HCT116 (cell line): ENCODE data around the gene ARHGEF39. TPM values are rescaled to one million over a fixed set of nuclear protein-coding genes. Genes with fewer than 3 reads are reported as not detected.

Experiments used
- ATAC-seq: fragments of 200-7000 bp; cut with Tn5 transposase; 2 replicates; pipeline ENCODE4 v1.9.1; 2020; ENCODE audit warnings: mild to moderate bottlenecking, moderate library complexity
- BruUV-seq: library from RNA; stranded (reverse); fragments of 400-500 nt; replicated peaks from 2 replicates; lab custom pipeline; 2021; lab: Mats Ljungman, UMichigan
- CTCF ChIA-PET: fragments of 300-600 bp; sonication (Branson Sonifier 250); formaldehyde crosslinking; loops from one replicate; lab custom pipeline; 2021; ENCODE audit warnings: antibody characterized with exemption; lab: Charles Lee
- POLR2A ChIA-PET: fragments of 300-600, 350-600 bp; sonication (Branson Sonifier 250); formaldehyde crosslinking; loops from one replicate; lab custom pipeline; 2021; ENCODE audit warnings: antibody characterized with exemption; lab: Charles Lee
- RAD21 ChIA-PET, 2 experiments: fragments of 300-600 bp; sonication (Branson Sonifier 250); formaldehyde crosslinking; loops; one replicate each; lab custom pipeline; 2023; ENCODE audit warnings: low total read pairs in 2 of 2; ENCODE audit not compliant: uncharacterized antibody in 2 of 2, unreplicated experiment in 2 of 2, low non-redundant PET in 1 of 2; lab: Charles Lee
- DNase-seq: peaks from one replicate; pipeline ENCODE4 v3.0.0-alpha.2; 2010; ENCODE audit warnings: low read depth, low spot score
- H2AFZ ChIP-seq: fragments of 200-600 bp; shearing (Covaris generic), sonication (generic); 2 replicates; pipeline ENCODE4 v1.6.1; 2017; ENCODE audit warnings: low read depth, mixed run types, mixed read lengths, antibody characterized with exemption, low read length; ENCODE audit not compliant: poor library complexity, severe bottlenecking
- H3K27ac ChIP-seq: 2 replicates; pipeline ENCODE4 v1.5.1; 2012; ENCODE audit warnings: low read depth, low read length
- H3K27me3 ChIP-seq: fragments of 200-600 bp; sonication (generic); 2 replicates; pipeline ENCODE4 v1.6.1; 2016; ENCODE audit warnings: mixed run types, low read length, mixed read lengths; ENCODE audit not compliant: insufficient read depth
- H3K36me3 ChIP-seq, 2 experiments: fragments of 200-500 bp in 1 of 2; fragments of 200-600 bp in 1 of 2; sonication (Bioruptor generic) in 1 of 2; sonication (generic) in 1 of 2; 2 replicates each; pipeline versions ENCODE4 v1.5.1 to v1.6.1; 2014 to 2016; ENCODE audit warnings: low read length in 2 of 2, inconsistent platforms in 1 of 2, mixed read lengths in 1 of 2, mixed run types in 1 of 2; ENCODE audit not compliant: insufficient read depth in 2 of 2, control insufficient read depth in 1 of 2
- H3K4me1 ChIP-seq, 2 experiments: fragments of 200-600 bp in 1 of 2; sonication (generic) in 1 of 2; 2 replicates each; pipeline versions ENCODE4 v1.5.1 to v1.6.1; 2012 to 2017; ENCODE audit warnings: low read length in 2 of 2, inconsistent platforms in 1 of 2, mild to moderate bottlenecking in 1 of 2, mixed read lengths in 1 of 2, mixed run types in 1 of 2, moderate library complexity in 1 of 2; ENCODE audit not compliant: insufficient read depth in 2 of 2, control insufficient read depth in 1 of 2
- H3K4me2 ChIP-seq: fragments of 200-600 bp; sonication (generic); 2 replicates; pipeline ENCODE4 v1.6.1; 2017; ENCODE audit warnings: mixed run types, low read length, mixed read lengths
- H3K4me3 ChIP-seq, 2 experiments: fragments of 200-600 bp in 1 of 2; sonication (generic) in 1 of 2; replicated peaks in 1 of 2; 2 replicates each; pipeline ENCODE4 v1.5.1; 2011 to 2016; ENCODE audit warnings: low read length in 2 of 2, control low read depth in 1 of 2, low read depth in 1 of 2, mild to moderate bottlenecking in 1 of 2, mixed read lengths in 1 of 2, mixed run types in 1 of 2
- H3K79me2 ChIP-seq: fragments of 200-600 bp; sonication (generic); 2 replicates; pipeline ENCODE4 v1.6.1; 2017; ENCODE audit warnings: mild to moderate bottlenecking, mixed run types, low read length, moderate library complexity, mixed read lengths; ENCODE audit not compliant: insufficient read depth
- H3K9ac ChIP-seq: fragments of 200-600 bp; sonication (generic); 2 replicates; pipeline ENCODE4 v1.6.1; 2016; ENCODE audit warnings: low read length, mixed read lengths
- H3K9me2 ChIP-seq: fragments of 200-600 bp; sonication (generic), shearing (Covaris generic); 2 replicates; pipeline ENCODE4 v1.6.1; 2017; ENCODE audit warnings: mixed run types, mild to moderate bottlenecking, moderate library complexity; ENCODE audit not compliant: insufficient read depth
- H3K9me3 ChIP-seq, 2 experiments: fragments of 200-500 bp in 1 of 2; fragments of 200-600 bp in 1 of 2; sonication (Bioruptor generic) in 1 of 2; sonication (generic) in 1 of 2; 2 replicates each; pipeline ENCODE4 v1.6.1; 2014 to 2017; ENCODE audit warnings: low read length in 2 of 2, mixed read lengths in 2 of 2, inconsistent platforms in 1 of 2, low read depth in 1 of 2, mild to moderate bottlenecking in 1 of 2, mixed run types in 1 of 2, moderate library complexity in 1 of 2; ENCODE audit not compliant: control insufficient read depth in 1 of 2, insufficient read depth in 1 of 2
- H4K20me1 ChIP-seq: fragments of 200-600 bp; sonication (generic), shearing (Covaris generic); 2 replicates; pipeline ENCODE4 v1.6.1; 2017; ENCODE audit warnings: mixed run types, mild to moderate bottlenecking, moderate library complexity; ENCODE audit not compliant: insufficient read depth
- CBX3 ChIP-seq: IDR thresholded peaks from 2 replicates; pipeline ENCODE4 v1.6.1; 2012; ENCODE audit warnings: low read depth
- CEBPB ChIP-seq: IDR thresholded peaks from 2 replicates; pipeline ENCODE4 v1.6.1; 2012; ENCODE audit warnings: low read depth
- EGR1 ChIP-seq: IDR thresholded peaks from 2 replicates; pipeline ENCODE4 v1.6.1; 2012; ENCODE audit warnings: low read depth
- EZH2 ChIP-seq: fragments of 200-600 bp; sonication (generic); IDR thresholded peaks from 2 replicates; pipeline ENCODE4 v1.6.1; 2017; ENCODE audit warnings: antibody characterized with exemption, mixed run types
- EZH2phosphoT487 ChIP-seq: fragments of 200-600 bp; IDR thresholded peaks from 2 replicates; pipeline ENCODE4 v1.6.1; 2018; ENCODE audit warnings: antibody characterized with exemption, borderline replicate concordance
- FOSL1 ChIP-seq: IDR thresholded peaks from 2 replicates; pipeline ENCODE4 v1.6.1; 2012; ENCODE audit warnings: low read depth
- JUND ChIP-seq: IDR thresholded peaks from 2 replicates; pipeline ENCODE4 v1.6.1; 2012
- POLR2A ChIP-seq: IDR thresholded peaks from 2 replicates; pipeline ENCODE4 v1.7.0; 2011; ENCODE audit warnings: borderline replicate concordance; ENCODE audit not compliant: insufficient read depth, insufficient read length; ENCODE audit errors: extremely low read depth
- RAD21 ChIP-seq: IDR thresholded peaks from 2 replicates; pipeline ENCODE4 v1.6.1; 2012; ENCODE audit warnings: low read depth, mild to moderate bottlenecking
- SIN3A ChIP-seq: IDR thresholded peaks from 2 replicates; pipeline ENCODE4 v1.6.1; 2012; ENCODE audit warnings: low read depth
- SP1 ChIP-seq: IDR thresholded peaks from 2 replicates; pipeline ENCODE4 v1.6.1; 2012; ENCODE audit warnings: low read depth
- SRF ChIP-seq: IDR thresholded peaks from 2 replicates; pipeline ENCODE4 v1.6.1; 2012; ENCODE audit warnings: low read depth
- TCF7L2 ChIP-seq: IDR thresholded peaks from 2 replicates; pipeline ENCODE4 v1.7.0; 2011; ENCODE audit warnings: borderline replicate concordance, inconsistent platforms; ENCODE audit not compliant: insufficient read depth, insufficient read length; ENCODE audit errors: extremely low read depth
- YY1 ChIP-seq: IDR thresholded peaks from 2 replicates; pipeline ENCODE4 v1.6.1; 2011; ENCODE audit warnings: low read length, low read depth, moderate library complexity, mild to moderate bottlenecking; ENCODE audit not compliant: insufficient replicate concordance; ENCODE audit errors: extremely low read depth
- ZFX ChIP-seq: fragments of 450-650 bp; IDR thresholded peaks from 2 replicates; pipeline ENCODE4 v1.6.1; 2017
- intact Hi-C: fragments of 100-400 bp; cut with micrococcal nuclease; formaldehyde crosslinking; loops from 2 replicates; pipeline ENCODE4 v1.10.0; 2022
- total RNA-seq: library from RNA; stranded (reverse); gene quantifications from one replicate; pipeline ENCODE4 v1.2.1, GENCODE V29; 2021; ENCODE audit not compliant: unreplicated experiment
- TF ChIP-seq, protein P1 (sequence below): IDR thresholded peaks from 2 replicates; pipeline ENCODE4 v1.6.1; 2011; ENCODE audit warnings: mild to moderate bottlenecking, low read length, moderate library complexity; ENCODE audit not compliant: insufficient replicate concordance; ENCODE audit errors: extremely low read depth
- TF ChIP-seq, protein P2 (sequence below): IDR thresholded peaks from 2 replicates; pipeline ENCODE4 v1.6.1; 2012

The ARHGEF39 gene
- total RNA-seq, 1 experiment from 2014 or later: 29.8 TPM

DNA sequence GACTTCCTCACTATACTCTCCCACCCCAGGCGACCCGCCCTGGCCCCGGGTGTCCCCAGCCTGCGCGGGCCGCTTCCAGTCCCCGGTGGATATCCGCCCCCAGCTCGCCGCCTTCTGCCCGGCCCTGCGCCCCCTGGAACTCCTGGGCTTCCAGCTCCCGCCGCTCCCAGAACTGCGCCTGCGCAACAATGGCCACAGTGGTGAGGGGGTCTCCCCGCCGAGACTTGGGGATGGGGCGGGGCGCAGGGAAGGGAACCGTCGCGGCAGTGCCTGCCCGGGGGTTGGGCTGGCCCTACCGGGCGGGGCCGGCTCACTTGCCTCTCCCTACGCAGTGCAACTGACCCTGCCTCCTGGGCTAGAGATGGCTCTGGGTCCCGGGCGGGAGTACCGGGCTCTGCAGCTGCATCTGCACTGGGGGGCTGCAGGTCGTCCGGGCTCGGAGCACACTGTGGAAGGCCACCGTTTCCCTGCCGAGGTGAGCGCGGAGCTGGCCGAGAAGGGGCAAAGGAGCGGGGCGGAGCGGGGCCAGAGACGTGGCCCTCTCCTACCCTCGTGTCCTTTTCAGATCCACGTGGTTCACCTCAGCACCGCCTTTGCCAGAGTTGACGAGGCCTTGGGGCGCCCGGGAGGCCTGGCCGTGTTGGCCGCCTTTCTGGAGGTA lies 10.9 kb upstream of the ARHGEF39 start:
- Histone ChIP-seq H4K20me1 (no peaks in the 10 kb centered on the region), H3K4me3 (no peak overlapping the region), H2AFZ (no peak overlapping the region), H3K4me1 (peaks cover 0 to 11% of the 10 kb centered on the region in 2 experiments; a peak in 2 of 4 replicates), H3K27me3 (no peaks in the 10 kb centered on the region), H3K4me2 (no peak overlapping the region), H3K36me3 (no peaks in the 10 kb centered on the region), H3K9me2 (no peaks in the 10 kb centered on the region), H3K27ac (no peak overlapping the region), H3K9ac (no peak overlapping the region), H3K79me2 (no peaks in the 10 kb centered on the region), H3K9me3 (no peaks in the 10 kb centered on the region)
- ChIA-PET POLR2A (no interaction called here), RAD21 (no interaction called here), CTCF (no interaction called here)
- ATAC-seq (no peak), DNase-seq (no peak)
- intact Hi-C loops: no loop called here
- BruUV-seq: no TSS peak
- no peak for TF ChIP-seq EGR1
- TF ChIP-seq, protein P1, sequence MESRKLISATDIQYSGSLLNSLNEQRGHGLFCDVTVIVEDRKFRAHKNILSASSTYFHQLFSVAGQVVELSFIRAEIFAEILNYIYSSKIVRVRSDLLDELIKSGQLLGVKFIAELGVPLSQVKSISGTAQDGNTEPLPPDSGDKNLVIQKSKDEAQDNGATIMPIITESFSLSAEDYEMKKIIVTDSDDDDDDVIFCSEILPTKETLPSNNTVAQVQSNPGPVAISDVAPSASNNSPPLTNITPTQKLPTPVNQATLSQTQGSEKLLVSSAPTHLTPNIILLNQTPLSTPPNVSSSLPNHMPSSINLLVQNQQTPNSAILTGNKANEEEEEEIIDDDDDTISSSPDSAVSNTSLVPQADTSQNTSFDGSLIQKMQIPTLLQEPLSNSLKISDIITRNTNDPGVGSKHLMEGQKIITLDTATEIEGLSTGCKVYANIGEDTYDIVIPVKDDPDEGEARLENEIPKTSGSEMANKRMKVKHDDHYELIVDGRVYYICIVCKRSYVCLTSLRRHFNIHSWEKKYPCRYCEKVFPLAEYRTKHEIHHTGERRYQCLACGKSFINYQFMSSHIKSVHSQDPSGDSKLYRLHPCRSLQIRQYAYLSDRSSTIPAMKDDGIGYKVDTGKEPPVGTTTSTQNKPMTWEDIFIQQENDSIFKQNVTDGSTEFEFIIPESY: no peak
- TF ChIP-seq FOSL1: no peak
- TF ChIP-seq JUND: no peak
- TF ChIP-seq ZFX: no peak
- TF ChIP-seq EZH2: no peak
- no peak for TF ChIP-seq YY1
- TF ChIP-seq SP1: no peak
- TF ChIP-seq CEBPB: no peak

DNA sequence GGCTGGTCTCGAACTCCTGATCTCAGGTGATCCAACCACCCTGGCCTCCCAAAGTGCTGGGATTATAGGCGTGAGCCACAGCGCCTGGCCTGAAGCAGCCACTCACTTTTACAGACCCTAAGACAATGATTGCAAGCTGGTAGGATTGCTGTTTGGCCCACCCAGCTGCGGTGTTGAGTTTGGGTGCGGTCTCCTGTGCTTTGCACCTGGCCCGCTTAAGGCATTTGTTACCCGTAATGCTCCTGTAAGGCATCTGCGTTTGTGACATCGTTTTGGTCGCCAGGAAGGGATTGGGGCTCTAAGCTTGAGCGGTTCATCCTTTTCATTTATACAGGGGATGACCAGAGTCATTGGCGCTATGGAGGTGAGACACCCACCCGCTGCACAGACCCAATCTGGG lies 10.2 kb upstream of the ARHGEF39 start:
- no peak for DNase-seq
- ChIA-PET POLR2A (no interaction called here), RAD21 (no interaction called here), CTCF (no interaction called here)
- no peak overlapping the region for H3K4me3 ChIP-seq
- no peaks in the 10 kb centered on the region for H4K20me1 ChIP-seq
- peaks cover 0 to 11% of the 10 kb centered on the region in 2 experiments; a peak in 2 of 4 replicates for H3K4me1 ChIP-seq
- BruUV-seq: no TSS peak
- no peak overlapping the region for H2AFZ ChIP-seq
- no peak overlapping the region for H3K4me2 ChIP-seq
- no peak overlapping the region for H3K9ac ChIP-seq
- no peaks in the 10 kb centered on the region for H3K27me3 ChIP-seq
- no peaks in the 10 kb centered on the region for H3K36me3 ChIP-seq
- H3K27ac ChIP-seq: no peak overlapping the region
- no peaks in the 10 kb centered on the region for H3K79me2 ChIP-seq
- intact Hi-C loops: no loop called here
- ATAC-seq: no peak
- H3K9me2 ChIP-seq: no peaks in the 10 kb centered on the region
- no peaks in the 10 kb centered on the region for H3K9me3 ChIP-seq
- TF ChIP-seq FOSL1: no peak
- no peak for TF ChIP-seq SRF
- no peak for TF ChIP-seq RAD21
- TF ChIP-seq ZFX: no peak
- no peak for TF ChIP-seq SIN3A
- no peak for TF ChIP-seq SP1
- TF ChIP-seq YY1: no peak
- TF ChIP-seq JUND: no peak
- no peak for TF ChIP-seq EGR1
- TF ChIP-seq, protein P1: no peak
- no peak for TF ChIP-seq CBX3
- TF ChIP-seq EZH2: no peak
- TF ChIP-seq TCF7L2: no peak
- no peak for TF ChIP-seq EZH2phosphoT487
- TF ChIP-seq, protein P2, sequence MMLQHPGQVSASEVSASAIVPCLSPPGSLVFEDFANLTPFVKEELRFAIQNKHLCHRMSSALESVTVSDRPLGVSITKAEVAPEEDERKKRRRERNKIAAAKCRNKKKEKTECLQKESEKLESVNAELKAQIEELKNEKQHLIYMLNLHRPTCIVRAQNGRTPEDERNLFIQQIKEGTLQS: no peak
- TF ChIP-seq CEBPB: no peak
- no peak for TF ChIP-seq POLR2A
